ENCODE results near the gene BPI.
"Not testable (repeated sequence)": the region's sequence is repeated elsewhere in the genome, so short reads cannot be mapped to it uniquely, and the experiment has no call there.

The BPI gene

GRCh38 chr20:38331814-38332213, 27.9 kb downstream of the BPI start:
- DNase-seq (ENCODE audit: low read depth in 2 of 3, low spot score in 1 of 3): no peak

GRCh38 chr20:38334016-38334415, 30.1 kb downstream of the BPI start:
- no peak for DNase-seq (ENCODE audit: low read depth in 2 of 3, low spot score in 1 of 3)

- DNase-seq (ENCODE audit: low read depth in 2 of 3, low spot score in 1 of 3): no peak
These were observed 32.8 kb downstream of the BPI start for GRCh38 chr20:38336726-38337125.

DNA sequence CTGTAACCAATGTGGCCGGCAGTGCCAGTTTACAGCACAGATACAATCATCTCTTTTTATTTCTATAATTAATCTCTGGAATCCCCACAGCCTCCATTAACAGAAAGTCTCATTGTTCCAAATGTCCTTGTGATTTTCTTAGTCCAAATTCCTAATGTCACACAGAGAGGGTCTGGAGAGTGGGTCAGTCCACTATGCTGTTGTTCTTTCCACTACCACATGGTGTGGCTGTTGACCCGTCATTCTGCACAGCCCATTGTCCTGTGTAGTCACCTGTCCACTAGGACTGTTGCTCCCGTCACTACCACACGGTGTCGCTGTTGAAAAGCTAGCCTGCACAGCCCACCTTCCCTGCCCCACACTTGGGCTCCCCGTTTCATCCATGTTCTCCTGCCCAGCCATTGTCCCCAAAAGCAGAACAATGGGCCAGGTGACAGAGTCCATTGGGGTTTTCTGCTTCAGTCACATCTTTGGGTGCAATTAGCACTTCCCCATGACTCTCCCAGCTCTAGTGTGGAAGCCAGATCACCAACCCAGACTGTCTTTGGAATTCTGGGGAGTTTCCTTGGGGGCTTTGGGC, 33.7 kb downstream of the BPI start:
- DNase-seq (ENCODE audit: low read depth in 2 of 3, low spot score in 1 of 3): peak; percentile 13 to 27 (median 21)

DNA sequence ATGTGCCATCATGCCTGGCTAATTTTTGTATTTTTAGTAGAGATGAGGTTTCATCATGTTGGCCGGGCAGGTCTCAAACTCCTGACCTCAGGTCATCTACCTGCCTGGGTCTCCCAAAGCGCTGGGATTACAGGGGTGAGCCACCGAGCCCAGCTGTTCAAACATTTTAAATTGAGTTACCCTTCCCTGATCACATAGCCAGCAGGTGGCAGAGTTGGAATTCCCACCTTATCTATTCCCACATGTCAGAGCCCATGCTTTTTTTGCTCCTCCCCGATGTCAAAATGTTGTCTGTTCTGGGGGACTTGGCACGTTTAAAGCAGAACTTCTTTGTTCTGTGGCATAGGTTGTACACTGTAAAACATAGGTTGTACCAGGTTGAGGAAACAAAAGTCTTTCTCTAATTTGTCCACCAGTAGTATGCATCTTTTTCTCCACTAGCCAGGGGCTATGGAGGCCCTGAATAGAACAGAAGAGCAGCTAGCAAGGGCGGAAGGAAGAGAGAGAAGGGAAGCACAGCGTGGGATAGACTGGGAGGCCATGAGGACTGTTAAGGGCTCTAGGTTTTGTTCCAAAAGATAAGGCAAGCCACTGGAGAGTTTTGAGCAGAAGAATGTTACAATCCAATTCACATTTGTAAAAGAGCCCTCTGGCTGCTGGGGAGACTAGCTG, 35.0 kb downstream of the BPI start:
- DNase-seq (ENCODE audit: low read depth in 2 of 3, low spot score in 1 of 3): no peak

DNA sequence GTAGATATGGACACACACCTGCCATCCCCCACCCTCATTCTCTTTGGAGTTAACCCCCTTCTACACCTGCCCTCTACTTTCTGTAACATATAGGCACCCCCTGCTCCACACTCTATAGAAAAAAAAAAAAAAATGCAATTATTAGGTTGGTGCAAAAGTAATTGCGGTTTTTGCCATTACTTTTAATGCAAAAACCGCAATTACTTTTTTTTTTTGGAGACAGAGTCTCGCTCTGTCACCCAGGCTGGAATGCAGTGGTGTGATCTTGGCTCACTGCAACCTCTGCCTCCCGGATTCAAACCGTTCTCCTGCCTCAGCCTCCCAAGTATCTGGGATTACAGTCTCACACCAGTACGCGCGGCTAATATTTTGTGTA, 35.6 kb downstream of the BPI start:
- not testable (repeated sequence) for DNase-seq (ENCODE audit: low read depth in 2 of 3, low spot score in 1 of 3)

- no peak for DNase-seq (ENCODE audit: low read depth in 2 of 3, low spot score in 1 of 3)
These were observed 36.0 kb downstream of the BPI start for GRCh38 chr20:38339997-38340396.

- no peak for DNase-seq (ENCODE audit: low read depth in 2 of 3, low spot score in 1 of 3)
These were observed 36.7 kb downstream of the BPI start for GRCh38 chr20:38340693-38341092.

GRCh38 chr20:38342216-38342615, 38.3 kb downstream of the BPI start:
- DNase-seq (ENCODE audit: low read depth in 2 of 3, low spot score in 1 of 3): no peak

DNA sequence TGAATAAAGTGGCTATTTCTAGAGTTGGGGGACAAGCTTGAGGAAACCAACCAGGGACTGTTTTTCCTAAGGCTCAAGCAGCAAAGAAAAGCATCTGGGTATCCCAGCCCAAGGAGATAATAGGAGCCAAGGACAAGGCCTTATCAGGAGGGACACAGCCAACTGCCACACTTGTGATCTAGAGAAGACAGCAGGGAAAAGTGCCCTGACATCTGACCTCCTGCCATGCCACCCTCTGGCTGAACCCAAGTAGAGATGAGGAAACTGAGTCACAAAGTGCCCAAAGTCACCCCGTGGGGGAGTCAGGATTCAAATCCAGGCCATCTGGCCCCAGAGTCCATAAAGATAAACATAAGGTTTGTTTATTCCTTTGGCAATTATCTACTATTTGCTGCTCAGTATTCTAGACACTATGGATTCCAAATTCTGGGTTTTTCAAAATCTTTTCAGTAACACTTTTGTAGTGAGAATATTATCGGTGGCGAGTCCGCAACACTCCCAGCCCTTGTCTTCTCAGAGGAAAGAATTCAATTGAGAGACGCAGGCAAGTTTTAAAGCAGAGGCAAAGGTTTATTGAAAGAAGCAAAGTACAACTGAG, 38.9 kb downstream of the BPI start:
- DNase-seq (ENCODE audit: low read depth in 2 of 3, low spot score in 1 of 3): no peak

- DNase-seq (ENCODE audit: low read depth in 2 of 3, low spot score in 1 of 3): no peak
These were observed 39.6 kb downstream of the BPI start for GRCh38 chr20:38343311-38344106.

DNA sequence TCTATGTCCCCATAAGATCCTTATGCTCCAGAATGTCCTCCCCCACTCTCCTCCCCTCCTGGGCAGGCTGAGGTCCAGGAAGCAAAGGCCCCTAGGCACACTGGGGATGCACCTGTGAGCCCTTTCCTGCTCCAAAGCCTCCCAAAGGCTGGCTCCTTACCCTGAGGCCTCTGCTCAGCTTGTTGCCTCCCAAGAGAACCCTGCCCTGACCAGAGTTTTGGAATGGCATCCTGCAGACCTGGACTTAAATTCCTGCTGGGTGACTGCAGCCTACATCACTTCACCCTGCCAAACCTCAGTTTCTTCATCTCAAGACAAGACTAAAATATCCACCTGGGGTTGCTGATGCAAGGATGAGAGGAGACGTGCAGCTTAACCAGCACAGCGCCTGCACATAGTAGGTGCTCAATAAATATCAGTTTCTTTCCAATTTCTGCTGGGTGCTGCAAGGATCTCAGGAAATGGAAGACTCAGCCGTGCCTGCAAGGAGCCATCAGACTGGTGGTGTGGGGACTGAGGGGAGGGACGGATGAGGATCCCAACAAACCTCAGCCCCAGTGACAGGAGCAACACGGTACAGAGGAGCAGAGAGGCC, 40.2 kb downstream of the BPI start:
- no peak for DNase-seq (ENCODE audit: low read depth in 2 of 3, low spot score in 1 of 3)

- DNase-seq (ENCODE audit: low read depth in 2 of 3, low spot score in 1 of 3): no peak
These were observed 41.7 kb downstream of the BPI start for GRCh38 chr20:38345643-38346042.

DNA sequence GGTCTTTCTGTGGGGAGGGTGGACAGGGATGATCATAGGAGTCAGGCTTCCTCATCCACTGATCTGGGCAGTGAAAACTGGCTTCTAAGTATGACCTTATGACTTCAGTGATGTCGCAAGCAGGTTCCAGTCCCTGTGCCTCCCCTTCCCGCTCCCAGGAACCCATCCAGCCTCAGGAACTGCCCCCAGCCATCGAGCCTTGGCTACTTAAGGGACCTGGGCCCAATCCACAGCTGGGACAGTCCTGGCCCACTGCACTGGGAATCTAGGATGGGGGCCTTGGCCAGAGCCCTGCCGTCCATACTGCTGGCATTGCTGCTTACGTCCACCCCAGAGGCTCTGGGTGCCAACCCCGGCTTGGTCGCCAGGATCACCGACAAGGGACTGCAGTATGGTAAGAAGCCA, 42.3 kb downstream of the BPI start, which contains the start of gene LBP:
TSS of gene LBP (plus strand) at position 236 of the 405 bp plus-strand sequence. CDS start at position 271, 35 bp downstream.
- no peak for DNase-seq (ENCODE audit: low read depth in 2 of 3, low spot score in 1 of 3)

GRCh38 chr20:38346741-38347140, 42.8 kb downstream of the BPI start:
- no peak for DNase-seq (ENCODE audit: low read depth in 2 of 3, low spot score in 1 of 3)

- no peak for DNase-seq (ENCODE audit: low read depth in 2 of 3, low spot score in 1 of 3)
These were observed 45.9 kb downstream of the BPI start for GRCh38 chr20:38349856-38350255.

DNA sequence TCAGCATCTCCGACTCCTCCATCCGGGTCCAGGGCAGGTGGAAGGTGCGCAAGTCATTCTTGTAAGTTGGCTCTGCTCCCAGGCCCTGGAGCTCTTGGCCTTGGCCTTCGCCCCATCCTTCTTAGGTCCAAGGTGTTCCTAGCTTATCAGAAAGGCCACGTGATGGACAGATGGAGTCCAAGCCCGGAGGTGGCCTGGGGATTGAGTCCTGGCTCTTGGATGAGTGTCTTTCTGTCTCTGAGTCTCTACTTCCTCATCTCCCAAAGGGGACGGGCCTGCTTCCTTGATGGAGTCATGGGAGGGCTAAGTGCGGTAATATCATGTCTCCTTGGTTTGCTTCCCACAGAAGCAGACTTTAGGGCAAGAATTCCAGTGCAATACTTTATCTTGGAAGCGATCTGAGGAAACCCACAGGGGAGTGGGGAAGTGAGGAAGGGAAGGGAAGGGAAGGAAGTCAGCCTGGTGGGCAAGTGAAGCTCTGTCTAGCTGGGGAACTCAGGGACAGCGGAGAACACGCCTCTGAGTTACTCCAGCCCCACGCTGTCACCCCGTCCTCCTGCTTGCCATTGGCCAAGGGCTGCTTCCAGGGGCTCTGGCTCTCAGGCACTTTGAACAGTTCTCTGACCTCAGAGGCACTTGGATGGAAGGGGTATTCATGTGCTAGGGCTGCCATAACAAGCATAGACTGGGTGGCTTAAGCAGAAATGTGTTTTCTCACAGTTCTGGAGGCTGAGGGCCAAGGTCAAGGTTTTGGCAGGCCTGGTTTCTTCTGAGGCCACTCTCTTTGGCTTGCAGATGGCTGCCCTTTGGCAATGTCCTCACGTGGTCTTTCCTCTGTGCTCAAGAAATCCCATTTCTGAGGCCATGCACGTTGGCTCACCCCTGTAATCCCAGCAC, 47.2 kb downstream of the BPI start:
- DNase-seq (ENCODE audit: low read depth in 2 of 3, low spot score in 1 of 3): no peak

- DNase-seq (ENCODE audit: low read depth in 2 of 3, low spot score in 1 of 3): no peak
These were observed 49.4 kb downstream of the BPI start for GRCh38 chr20:38353316-38353715.

- no peak for DNase-seq (ENCODE audit: low read depth in 2 of 3, low spot score in 1 of 3)
These were observed 50.3 kb downstream of the BPI start for GRCh38 chr20:38354227-38354626.
